Measurements from ENCODE around the gene BCLAF1.

DNA sequence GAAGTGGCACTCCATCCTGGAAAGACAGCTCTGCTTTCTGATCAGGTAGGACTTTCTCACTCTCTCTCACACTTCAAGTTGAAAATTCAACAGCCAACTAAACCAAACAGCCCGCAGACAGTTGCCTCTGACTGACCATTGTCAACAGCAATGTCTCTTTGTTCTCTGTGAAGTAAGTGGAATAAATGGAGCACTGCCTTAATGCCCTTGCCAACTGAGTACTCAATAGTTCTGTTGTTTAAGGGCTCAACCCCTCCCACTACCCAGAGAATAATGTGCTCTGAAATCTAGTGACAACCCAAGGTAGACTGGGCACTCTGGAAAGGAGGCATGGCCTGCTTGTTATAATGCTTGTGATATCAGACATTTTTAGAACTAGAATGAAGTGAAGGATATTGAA is 16.8 kb upstream of the BCLAF1 start:
- TF ChIP-seq RAD21 (IDR thresholded peaks at IDR 0.05; ENCODE audit: low read depth) (no peak), EP300 (IDR thresholded peaks at IDR 0.05; ENCODE audit: borderline replicate concordance) (no peak), TEAD4 (IDR thresholded peaks at IDR 0.05) (no peak), MAX (IDR thresholded peaks at IDR 0.05) (no peak)
- TF ChIP-seq, protein P1, sequence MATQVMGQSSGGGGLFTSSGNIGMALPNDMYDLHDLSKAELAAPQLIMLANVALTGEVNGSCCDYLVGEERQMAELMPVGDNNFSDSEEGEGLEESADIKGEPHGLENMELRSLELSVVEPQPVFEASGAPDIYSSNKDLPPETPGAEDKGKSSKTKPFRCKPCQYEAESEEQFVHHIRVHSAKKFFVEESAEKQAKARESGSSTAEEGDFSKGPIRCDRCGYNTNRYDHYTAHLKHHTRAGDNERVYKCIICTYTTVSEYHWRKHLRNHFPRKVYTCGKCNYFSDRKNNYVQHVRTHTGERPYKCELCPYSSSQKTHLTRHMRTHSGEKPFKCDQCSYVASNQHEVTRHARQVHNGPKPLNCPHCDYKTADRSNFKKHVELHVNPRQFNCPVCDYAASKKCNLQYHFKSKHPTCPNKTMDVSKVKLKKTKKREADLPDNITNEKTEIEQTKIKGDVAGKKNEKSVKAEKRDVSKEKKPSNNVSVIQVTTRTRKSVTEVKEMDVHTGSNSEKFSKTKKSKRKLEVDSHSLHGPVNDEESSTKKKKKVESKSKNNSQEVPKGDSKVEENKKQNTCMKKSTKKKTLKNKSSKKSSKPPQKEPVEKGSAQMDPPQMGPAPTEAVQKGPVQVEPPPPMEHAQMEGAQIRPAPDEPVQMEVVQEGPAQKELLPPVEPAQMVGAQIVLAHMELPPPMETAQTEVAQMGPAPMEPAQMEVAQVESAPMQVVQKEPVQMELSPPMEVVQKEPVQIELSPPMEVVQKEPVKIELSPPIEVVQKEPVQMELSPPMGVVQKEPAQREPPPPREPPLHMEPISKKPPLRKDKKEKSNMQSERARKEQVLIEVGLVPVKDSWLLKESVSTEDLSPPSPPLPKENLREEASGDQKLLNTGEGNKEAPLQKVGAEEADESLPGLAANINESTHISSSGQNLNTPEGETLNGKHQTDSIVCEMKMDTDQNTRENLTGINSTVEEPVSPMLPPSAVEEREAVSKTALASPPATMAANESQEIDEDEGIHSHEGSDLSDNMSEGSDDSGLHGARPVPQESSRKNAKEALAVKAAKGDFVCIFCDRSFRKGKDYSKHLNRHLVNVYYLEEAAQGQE (IDR thresholded peaks at IDR 0.05; ENCODE audit: low read depth) = no peak
